ENCODE measurements around the gene SPATA13.
"Not testable (repeated sequence)": the region's sequence is repeated elsewhere in the genome, so short reads cannot be mapped to it uniquely, and the experiment has no call there.

Gene SPATA13

DNA sequence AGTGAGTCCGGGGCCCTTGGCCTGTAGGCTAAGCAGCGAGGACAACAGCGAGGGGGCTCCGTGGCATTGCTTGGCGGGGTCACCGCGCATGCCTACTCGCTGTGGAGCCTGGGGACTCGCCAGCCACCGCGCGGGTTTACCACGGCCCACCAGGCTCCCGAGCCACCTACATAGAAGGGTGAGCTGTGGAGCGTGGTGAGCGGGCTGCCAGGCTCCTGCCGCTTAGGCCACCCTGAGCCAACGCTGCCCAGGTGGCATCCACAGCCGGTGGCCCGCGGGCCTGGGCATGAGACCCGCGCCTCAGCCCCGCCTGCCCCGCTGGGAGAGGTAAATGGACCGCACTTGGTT, 180.1 kb downstream of the SPATA13 start:
- Histone ChIP-seq H3K4me1 (ENCODE audit: control insufficient read depth in 1 of 2, insufficient read depth in 1 of 2, low read depth in 1 of 2, low read length in 1 of 2) (no peaks in the 10 kb centered on the region), H3K36me3 (no peaks in the 10 kb centered on the region), H3K27ac (no peak overlapping the region), H3K9me3 (no peaks in the 10 kb centered on the region), H3K4me3 (ENCODE audit: low read depth in 1 of 2, low read length in 1 of 2) (no peak overlapping the region), H3K27me3 (peaks cover 23% of the 10 kb centered on the region)
- TF ChIP-seq CTCF (IDR thresholded peaks at IDR 0.05): no peak

- no peak overlapping the region for H3K27ac ChIP-seq
- H3K27me3 ChIP-seq: peaks cover 23% of the 10 kb centered on the region
- no peak overlapping the region for H3K4me3 ChIP-seq (ENCODE audit: low read depth in 1 of 2, low read length in 1 of 2)
These were observed 180.9 kb downstream of the SPATA13 start for GRCh38 chr13:24341439-24341838.

GRCh38 chr13:24348385-24348784, 187.9 kb downstream of the SPATA13 start:
- H3K4me3 ChIP-seq (ENCODE audit: low read depth in 1 of 2, low read length in 1 of 2): no peak overlapping the region
- H3K9me3 ChIP-seq: no peaks in the 10 kb centered on the region
- H3K4me1 ChIP-seq (ENCODE audit: control insufficient read depth in 1 of 2, insufficient read depth in 1 of 2, low read depth in 1 of 2, low read length in 1 of 2): no peaks in the 10 kb centered on the region
- no peak overlapping the region for H3K27ac ChIP-seq
- H3K36me3 ChIP-seq: no peaks in the 10 kb centered on the region
- H3K27me3 ChIP-seq: no peaks in the 10 kb centered on the region
- TF ChIP-seq CTCF (IDR thresholded peaks at IDR 0.05): no peak

More at GRCh38 chr13:24341439-24341838, 180.9 kb downstream of the SPATA13 start:
- Histone ChIP-seq H3K9me3 (no peaks in the 10 kb centered on the region), H3K36me3 (no peaks in the 10 kb centered on the region), H3K4me1 (ENCODE audit: control insufficient read depth in 1 of 2, insufficient read depth in 1 of 2, low read depth in 1 of 2, low read length in 1 of 2) (no peaks in the 10 kb centered on the region)
- no peak for TF ChIP-seq CTCF (IDR thresholded peaks at IDR 0.05)

DNA sequence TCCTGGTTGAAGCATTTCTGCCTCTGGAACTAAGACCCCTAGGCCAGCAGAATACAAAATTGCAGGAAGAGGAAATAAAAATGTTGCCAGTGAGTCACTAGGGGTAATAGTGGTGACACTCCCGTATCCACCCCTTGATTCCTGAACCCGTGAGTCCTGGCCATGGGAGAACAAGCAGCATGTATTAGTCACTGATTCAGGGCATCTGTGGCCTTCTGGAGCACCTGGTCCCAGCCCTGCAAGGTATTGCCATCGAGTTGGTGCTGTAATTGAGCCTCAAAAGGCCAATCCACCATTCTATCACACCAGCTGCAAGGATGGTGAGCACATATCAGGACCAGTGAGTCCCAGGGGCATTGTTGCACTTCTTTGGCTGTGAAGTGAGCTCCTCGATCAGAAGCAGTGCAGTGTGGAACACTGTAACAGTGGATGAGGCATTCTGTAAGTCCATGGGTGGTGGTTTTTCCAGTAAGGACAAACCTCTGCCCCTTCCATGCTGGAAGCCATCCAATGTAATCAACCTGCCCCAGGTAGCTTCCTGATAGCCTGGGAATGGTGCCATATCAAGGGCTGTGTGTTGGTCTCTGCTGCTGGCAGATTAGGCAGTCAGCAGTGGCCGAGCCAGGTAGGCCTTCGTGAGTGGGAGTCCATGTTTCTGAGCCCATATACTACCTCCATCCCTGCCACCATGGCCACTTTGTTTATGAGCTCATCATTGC, 188.4 kb downstream of the SPATA13 start:
- no peaks in the 10 kb centered on the region for H3K4me1 ChIP-seq (ENCODE audit: control insufficient read depth in 1 of 2, insufficient read depth in 1 of 2, low read depth in 1 of 2, low read length in 1 of 2)
- H3K4me3 ChIP-seq (ENCODE audit: low read depth in 1 of 2, low read length in 1 of 2): no peak overlapping the region
- no peak overlapping the region for H3K27ac ChIP-seq
- H3K9me3 ChIP-seq: no peaks in the 10 kb centered on the region
- TF ChIP-seq CTCF (IDR thresholded peaks at IDR 0.05): no peak
- no peaks in the 10 kb centered on the region for H3K36me3 ChIP-seq
- H3K27me3 ChIP-seq: no peaks in the 10 kb centered on the region

- not testable (repeated sequence) for H3K27me3 ChIP-seq; H3K4me3 ChIP-seq (ENCODE audit: low read depth in 1 of 2, low read length in 1 of 2); H3K27ac ChIP-seq; H3K36me3 ChIP-seq; H3K9me3 ChIP-seq; H3K4me1 ChIP-seq (ENCODE audit: control insufficient read depth in 1 of 2, insufficient read depth in 1 of 2, low read depth in 1 of 2, low read length in 1 of 2)
These were observed 189.5 kb downstream of the SPATA13 start for GRCh38 chr13:24349778-24350664.

DNA sequence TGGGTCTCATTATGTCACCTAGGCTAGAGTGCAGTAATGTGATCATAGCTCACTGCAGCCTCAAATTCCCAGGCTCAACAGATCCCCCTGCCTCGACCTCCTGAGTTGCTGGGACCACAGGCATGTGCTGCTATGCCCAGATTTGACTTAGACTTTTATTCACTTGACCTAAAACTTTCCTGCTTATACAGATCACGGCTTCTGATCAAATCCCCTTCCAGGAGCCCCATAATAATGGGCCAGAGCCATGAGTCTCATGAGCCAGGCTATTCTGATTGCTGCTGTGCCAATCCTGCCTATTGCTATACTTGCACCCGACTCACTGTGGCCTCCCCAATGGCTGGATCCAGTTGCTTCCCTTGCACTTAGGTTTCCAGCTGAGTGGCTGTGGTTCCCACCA, 190.9 kb downstream of the SPATA13 start:
- Histone ChIP-seq H3K4me1 (ENCODE audit: control insufficient read depth in 1 of 2, insufficient read depth in 1 of 2, low read depth in 1 of 2, low read length in 1 of 2) (no peaks in the 10 kb centered on the region), H3K4me3 (ENCODE audit: low read depth in 1 of 2, low read length in 1 of 2) (no peak overlapping the region), H3K27ac (no peak overlapping the region), H3K9me3 (no peaks in the 10 kb centered on the region), H3K36me3 (no peaks in the 10 kb centered on the region), H3K27me3 (no peaks in the 10 kb centered on the region)
- TF ChIP-seq CTCF (IDR thresholded peaks at IDR 0.05): no peak

All from neutrophil (primary cell).